ENCODE data around the gene ABCA7. TPM values are rescaled to one million over a fixed set of nuclear protein-coding genes. Genes with fewer than 3 reads are reported as not detected.

ABCA7 gene
- total and polyA plus RNA-seq, 2 of the 8 experiments (the other 6 are each of a cell fraction or from before 2014, with no cell fraction given) = 10.4 to 25.6 TPM

DNA sequence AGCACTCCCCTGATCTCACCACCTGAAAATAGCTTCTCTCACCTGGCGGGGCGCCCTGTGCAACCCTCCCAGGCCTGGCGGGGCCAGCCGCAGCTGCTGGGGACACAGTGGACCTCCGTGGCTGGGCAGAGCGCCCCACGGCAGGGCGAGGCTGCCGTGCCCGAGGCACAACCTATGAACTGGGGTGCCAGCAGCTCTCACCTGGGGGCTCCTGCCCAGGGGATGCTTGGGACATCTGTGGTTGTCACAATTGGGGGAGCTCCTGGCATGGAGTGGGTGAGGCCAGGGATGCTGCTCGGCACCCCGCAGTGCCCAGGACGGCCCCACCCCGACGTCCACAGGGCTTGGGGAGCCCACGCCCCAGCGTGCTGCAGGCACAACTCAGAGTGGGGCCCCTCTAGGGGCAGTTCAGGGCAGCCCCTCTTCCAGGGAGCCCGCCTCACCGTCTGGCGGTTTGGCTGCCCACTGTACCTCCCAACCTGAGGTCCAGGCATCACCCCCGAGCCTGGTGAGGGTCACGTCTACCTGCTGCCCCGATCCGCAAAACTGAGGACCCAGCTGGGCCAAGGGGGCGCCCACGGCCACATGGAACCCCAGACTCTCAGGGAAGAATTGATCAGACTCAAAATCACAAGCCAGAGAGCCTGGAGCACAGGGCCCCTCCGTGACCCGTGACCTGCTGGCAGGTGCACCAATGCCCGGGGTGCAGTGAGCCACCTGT lies 24.7 kb upstream of the ABCA7 start (continued):
- TF ChIP-seq USF2 (IDR thresholded peaks at IDR 0.05; ENCODE audit: low read length) (no peak), ZNF274 (IDR thresholded peaks at IDR 0.05; ENCODE audit: borderline replicate concordance, extremely low read depth, low read length) (no peak), TEAD4 (IDR thresholded peaks at IDR 0.05; ENCODE audit: low read depth, low read length) (no peak), PHF8 (conservative IDR thresholded peaks at IDR 0.05; ENCODE audit: low read depth, low read length) (no peak)
- TF ChIP-seq, protein P1, sequence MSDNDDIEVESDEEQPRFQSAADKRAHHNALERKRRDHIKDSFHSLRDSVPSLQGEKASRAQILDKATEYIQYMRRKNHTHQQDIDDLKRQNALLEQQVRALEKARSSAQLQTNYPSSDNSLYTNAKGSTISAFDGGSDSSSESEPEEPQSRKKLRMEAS (IDR thresholded peaks at IDR 0.05) = no peak
